Endothelial cell of umbilical vein (primary cell): Measurements from ENCODE around the gene BUD31. TPM values are rescaled to one million over a fixed set of nuclear protein-coding genes. Genes with fewer than 3 reads are reported as not detected.

ENCODE experiments used
- BruUV-seq: library from RNA; stranded (reverse); fragments of 400-500 nt; replicated peaks from 2 replicates; lab custom pipeline; 2021; lab: Mats Ljungman, UMichigan
- CTCF ChIA-PET: fragments of 300-600, 350-600 bp; sonication (Branson Sonifier 250); formaldehyde crosslinking; loops from one replicate; lab custom pipeline; 2021; ENCODE audit warnings: antibody characterized with exemption, inconsistent platforms; lab: Charles Lee
- POLR2A ChIA-PET: fragments of 300-600, 350-600 bp; sonication (Branson Sonifier 250); formaldehyde crosslinking; loops from one replicate; lab custom pipeline; 2021; ENCODE audit warnings: antibody characterized with exemption, inconsistent platforms; lab: Charles Lee
- DNase-seq: peaks from one replicate; pipeline ENCODE4 v3.0.0-alpha.2; 2011; ENCODE audit warnings: low read depth, low spot score
- FAIRE-seq: peaks from 2 replicates; lab custom pipeline; 2011; peaks lifted over from hg19 to GRCh38; lab: Jason Lieb, UNC
- H2AFZ ChIP-seq: 2 replicates; pipeline ENCODE4 v1.6.0; 2012; ENCODE audit warnings: low read depth, low read length, control low read depth, inconsistent platforms
- H3K27ac ChIP-seq: 2 replicates; pipeline ENCODE4 v1.5.1; 2011; ENCODE audit warnings: low read depth, mild to moderate bottlenecking, control low read depth, low read length, moderate library complexity; ENCODE audit not compliant: insufficient read depth
- H3K27me3 ChIP-seq, 2 experiments: 2 replicates each; pipeline versions ENCODE4 v1.6.0 to v1.6.1; 2011; ENCODE audit warnings: low read length in 2 of 2, mixed read lengths in 1 of 2; ENCODE audit not compliant: control insufficient read depth in 2 of 2, insufficient read depth in 2 of 2
- H3K36me3 ChIP-seq, 2 experiments: 2 replicates in 1 of 2; 3 replicates in 1 of 2; pipeline ENCODE4 v1.5.1; 2011; ENCODE audit warnings: low read length in 2 of 2, mild to moderate bottlenecking in 1 of 2, moderate library complexity in 1 of 2; ENCODE audit not compliant: control insufficient read depth in 2 of 2, insufficient read depth in 2 of 2; ENCODE audit errors: extremely low read depth in 1 of 2
- H3K4me1 ChIP-seq: 3 replicates; pipeline ENCODE4 v1.5.1; 2011; ENCODE audit warnings: mild to moderate bottlenecking, low read length; ENCODE audit not compliant: control insufficient read depth, insufficient read depth; ENCODE audit errors: extremely low read depth
- H3K4me2 ChIP-seq: 2 replicates; pipeline ENCODE4 v1.6.1; 2011; ENCODE audit warnings: low read length, control low read depth, mixed read lengths; ENCODE audit not compliant: insufficient read depth
- H3K4me3 ChIP-seq, 3 experiments: fragments of 200-600 bp in 1 of 3; sonication (generic), shearing (Covaris generic) in 1 of 3; replicated peaks in 1 of 3; 2 replicates each; pipeline ENCODE4 v1.5.1; 2011 to 2016; ENCODE audit warnings: control low read depth in 3 of 3, low read length in 3 of 3, mild to moderate bottlenecking in 2 of 3, inconsistent platforms in 1 of 3, low read depth in 1 of 3, moderate library complexity in 1 of 3; ENCODE audit not compliant: insufficient read depth in 1 of 3
- H3K79me2 ChIP-seq: 2 replicates; pipeline ENCODE4 v1.6.0; 2012; ENCODE audit warnings: low read length, inconsistent platforms; ENCODE audit not compliant: control insufficient read depth, insufficient read depth
- H3K9ac ChIP-seq: replicated peaks from 2 replicates; pipeline ENCODE3; 2011; ENCODE audit warnings: low read length, control low read depth; ENCODE audit not compliant: insufficient read depth; ENCODE audit errors: extremely low read depth
- H3K9me1 ChIP-seq: replicated peaks from 3 replicates; pipeline ENCODE4 v1.6.0; 2011; ENCODE audit warnings: mild to moderate bottlenecking, low read length; ENCODE audit not compliant: control insufficient read depth, insufficient read depth; ENCODE audit errors: extremely low read depth
- H3K9me3 ChIP-seq: replicated peaks from 2 replicates; pipeline ENCODE4 v1.5.1; 2012; ENCODE audit warnings: low read length, inconsistent platforms; ENCODE audit not compliant: control insufficient read depth, insufficient read depth
- H4K20me1 ChIP-seq: replicated peaks from 2 replicates; pipeline ENCODE3; 2011; ENCODE audit warnings: mild to moderate bottlenecking, low read length; ENCODE audit not compliant: control insufficient read depth, insufficient read depth; ENCODE audit errors: extremely low read depth
- EZH2 ChIP-seq: IDR thresholded peaks from 2 replicates; pipeline ENCODE4 v1.6.1; 2012; ENCODE audit warnings: borderline replicate concordance, low read depth, mild to moderate bottlenecking, moderate library complexity, low read length, inconsistent platforms; ENCODE audit not compliant: severe bottlenecking
- FOS ChIP-seq: IDR thresholded peaks from 2 replicates; pipeline ENCODE4 v1.6.1; 2011; ENCODE audit warnings: mild to moderate bottlenecking, low read length, moderate library complexity, borderline replicate concordance; ENCODE audit not compliant: insufficient read depth
- JUN ChIP-seq: IDR thresholded peaks from 2 replicates; pipeline ENCODE4 v1.6.1; 2011; ENCODE audit warnings: borderline replicate concordance, low read depth; ENCODE audit not compliant: insufficient read length, insufficient read depth
- MAX ChIP-seq: IDR thresholded peaks from 2 replicates; pipeline ENCODE4 v1.6.1; 2011; ENCODE audit not compliant: insufficient read depth, insufficient read length
- POLR2A ChIP-seq: IDR thresholded peaks from 2 replicates; pipeline ENCODE4 v1.6.1; 2012; ENCODE audit warnings: low read depth, mild to moderate bottlenecking, control low read depth, low read length
- POLR2AphosphoS5 ChIP-seq: IDR thresholded peaks from 2 replicates; pipeline ENCODE4 v1.6.1; 2012; ENCODE audit warnings: low read depth, mild to moderate bottlenecking, control low read depth, low read length, moderate library complexity; ENCODE audit not compliant: insufficient read depth
- dilution Hi-C: fragments of 300-500 bp; cut with MboI; formaldehyde crosslinking; loops from one replicate; pipeline ENCODE4 v1.15.0; 2019; ENCODE audit warnings: low sequenced_read_pairs; ENCODE audit not compliant: extremely low pct_ligation_motif_present
- intact Hi-C: fragments of 100-400 bp; cut with micrococcal nuclease; formaldehyde crosslinking; loops from one replicate; pipeline ENCODE4 v1.10.0; 2022
- polyA plus RNA-seq, 4 experiments: library from polyadenylated mRNA; depleted of rRNA in 3 of 4; stranded (reverse) in 3 of 4; unstranded in 1 of 4; fragments of >200 nt; gene quantifications; 2 replicates each; pipeline versions ENCODE4 v1.2.1 to v1.2.3, GENCODE V29; 2011 to 2012; ENCODE audit warnings: missing spikeins in 1 of 4
- total RNA-seq: library from RNA; stranded (reverse); gene quantifications from 2 replicates; pipeline ENCODE4 v1.2.3, GENCODE V29; 2021
- TF ChIP-seq, protein P1 (sequence below), 2 donors: IDR thresholded peaks; 1 replicate in 1 of 2; 2 replicates in 1 of 2; pipeline ENCODE4 v1.5.1; 2011; ENCODE audit warnings: low read length in 2 of 2, mild to moderate bottlenecking in 2 of 2, moderate library complexity in 2 of 2, control low read depth in 1 of 2, inconsistent platforms in 1 of 2, low read depth in 1 of 2; ENCODE audit not compliant: insufficient read depth in 1 of 2; ENCODE audit errors: extremely low read depth in 1 of 2

Gene BUD31
- total and polyA plus RNA-seq, 2 donors (not counting 3 experiments of a cell fraction or from before 2014, with no cell fraction given): 67.8 to 122 TPM

DNA sequence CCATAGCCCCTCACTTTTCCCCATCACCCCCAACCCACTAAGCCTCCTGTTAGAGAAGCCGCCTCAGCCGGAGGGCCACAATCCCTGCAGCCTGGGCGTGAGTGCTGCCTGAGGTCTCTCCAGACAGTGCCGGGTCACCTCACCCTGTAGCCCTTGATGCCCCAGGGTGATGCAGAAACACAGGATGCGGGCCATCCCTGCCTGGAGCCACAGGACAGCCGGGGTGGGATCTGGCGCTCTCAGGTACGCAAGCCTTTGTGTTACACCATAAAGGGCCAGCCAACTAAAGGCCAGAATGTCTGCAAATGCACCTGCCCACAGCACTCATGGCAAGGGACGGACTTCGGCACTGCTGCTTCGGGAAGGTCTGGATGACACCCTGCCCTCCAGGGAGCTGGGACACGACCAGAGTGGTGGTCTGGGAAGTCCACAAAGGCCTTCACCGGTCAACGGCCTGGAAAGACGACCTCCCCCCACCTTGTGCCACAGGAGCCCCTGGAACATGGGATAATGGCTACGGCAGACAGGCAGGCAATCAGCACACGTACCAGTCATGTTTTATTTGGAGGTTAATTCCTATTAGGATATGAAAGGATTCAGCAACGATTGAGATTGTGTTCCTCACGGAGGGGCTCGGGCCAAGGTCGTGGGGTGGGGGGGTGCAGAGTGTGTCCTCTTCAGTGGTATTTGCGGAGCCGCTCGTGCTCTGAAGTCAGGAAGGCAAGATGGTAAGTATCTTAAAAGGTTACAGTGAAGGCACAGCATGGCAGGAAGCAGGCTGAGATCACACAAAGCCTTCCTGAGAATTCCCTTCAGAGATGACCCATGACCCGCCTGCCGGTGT lies 49.1 kb downstream of the BUD31 start:
- no peak for FAIRE-seq
- TF ChIP-seq EZH2 (no peak), POLR2AphosphoS5 (no peak), JUN (no peak), MAX (no peak), FOS (no peak)
- Histone ChIP-seq H3K9me3 (no peaks in the 10 kb centered on the region), H3K36me3 (peaks cover 8 to 49% of the 10 kb centered on the region in 2 experiments), H2AFZ (no peak overlapping the region), H3K4me1 (no peaks in the 10 kb centered on the region), H3K79me2 (peaks cover 45% of the 10 kb centered on the region), H3K9ac (no peak overlapping the region), H3K9me1 (no peaks in the 10 kb centered on the region), H4K20me1 (no peaks in the 10 kb centered on the region), H3K4me3 (no peak overlapping the region), H3K4me2 (no peak overlapping the region), H3K27me3 (no peaks in the 10 kb centered on the region), H3K27ac (no peak overlapping the region)
- intact Hi-C loops: no loop called here
- CTCF ChIA-PET: interaction anchor here (0.6 kb wide), 1 partner anchor 10 kb away, joined by 3 read pairs; no protein-coding TSS in a partner anchor
- BruUV-seq: no TSS peak
- dilution Hi-C loops: no loop called here
- DNase-seq: no peak
- POLR2A ChIA-PET: interaction anchor here (0.6 kb wide), 1 partner anchor 57 kb away, joined by 3 read pairs; no protein-coding TSS in a partner anchor

- Histone ChIP-seq H3K9ac (no peak overlapping the region), H3K36me3 (peaks cover 3 to 42% of the 10 kb centered on the region in 2 experiments), H3K27me3 (no peaks in the 10 kb centered on the region), H3K9me1 (no peaks in the 10 kb centered on the region), H3K9me3 (no peaks in the 10 kb centered on the region), H3K79me2 (peaks cover 57% of the 10 kb centered on the region), H3K4me3 (no peak overlapping the region), H3K4me2 (no peak overlapping the region), H3K27ac (no peak overlapping the region), H4K20me1 (no peaks in the 10 kb centered on the region), H3K4me1 (no peaks in the 10 kb centered on the region), H2AFZ (no peak overlapping the region)
- POLR2A ChIA-PET: no interaction called here
- dilution Hi-C loops (no loop called here), intact Hi-C loops (no loop called here)
- TF ChIP-seq POLR2A (no peak), POLR2AphosphoS5 (peak; percentile 5)
- TF ChIP-seq, protein P1, sequence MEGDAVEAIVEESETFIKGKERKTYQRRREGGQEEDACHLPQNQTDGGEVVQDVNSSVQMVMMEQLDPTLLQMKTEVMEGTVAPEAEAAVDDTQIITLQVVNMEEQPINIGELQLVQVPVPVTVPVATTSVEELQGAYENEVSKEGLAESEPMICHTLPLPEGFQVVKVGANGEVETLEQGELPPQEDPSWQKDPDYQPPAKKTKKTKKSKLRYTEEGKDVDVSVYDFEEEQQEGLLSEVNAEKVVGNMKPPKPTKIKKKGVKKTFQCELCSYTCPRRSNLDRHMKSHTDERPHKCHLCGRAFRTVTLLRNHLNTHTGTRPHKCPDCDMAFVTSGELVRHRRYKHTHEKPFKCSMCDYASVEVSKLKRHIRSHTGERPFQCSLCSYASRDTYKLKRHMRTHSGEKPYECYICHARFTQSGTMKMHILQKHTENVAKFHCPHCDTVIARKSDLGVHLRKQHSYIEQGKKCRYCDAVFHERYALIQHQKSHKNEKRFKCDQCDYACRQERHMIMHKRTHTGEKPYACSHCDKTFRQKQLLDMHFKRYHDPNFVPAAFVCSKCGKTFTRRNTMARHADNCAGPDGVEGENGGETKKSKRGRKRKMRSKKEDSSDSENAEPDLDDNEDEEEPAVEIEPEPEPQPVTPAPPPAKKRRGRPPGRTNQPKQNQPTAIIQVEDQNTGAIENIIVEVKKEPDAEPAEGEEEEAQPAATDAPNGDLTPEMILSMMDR (IDR thresholded peaks at IDR 0.05; ENCODE audit: extremely low read depth in 1 of 2, insufficient read depth in 1 of 2, low read depth in 1 of 2, low read length in 2 of 2): peak; percentile 25 to 27
- FAIRE-seq: peak; percentile 40
- peak; percentile 17 for DNase-seq
- no TSS peak for BruUV-seq
- CTCF ChIA-PET: interaction anchor here (0.6 to 2.3 kb wide), 2 partner anchors 152 to 157 kb away, joined by 3 to 8 read pairs; partner anchors contain the start of gene ZSCAN25
These were observed 50.3 kb downstream of the BUD31 start for GRCh38 chr7:99459087-99459486.
